HG03159 (cell line): Measurements from ENCODE around the gene RTCA.
A peak's percentile ranks its signal among the peaks of the same experiment; 100 is the strongest.
"Not testable (repeated sequence)": the region's sequence is repeated elsewhere in the genome, so short reads cannot be mapped to it uniquely, and the experiment has no call there.

ENCODE experiments used
- ATAC-seq: cut with Tn5 transposase; IDR thresholded peaks from one replicate; pipeline ENCODE4 v1.9.1; 2021; ENCODE audit warnings: mild to moderate bottlenecking, moderate library complexity; ENCODE audit not compliant: unreplicated experiment

The RTCA gene

GRCh38 chr1:100265931-100266740, at the start of gene RTCA:
Gene RTCA, plus strand, starts transcription at chr1:100266216. Its CDS starts 160 bp downstream, at chr1:100266376.
- ATAC-seq: peak; percentile 97

DNA sequence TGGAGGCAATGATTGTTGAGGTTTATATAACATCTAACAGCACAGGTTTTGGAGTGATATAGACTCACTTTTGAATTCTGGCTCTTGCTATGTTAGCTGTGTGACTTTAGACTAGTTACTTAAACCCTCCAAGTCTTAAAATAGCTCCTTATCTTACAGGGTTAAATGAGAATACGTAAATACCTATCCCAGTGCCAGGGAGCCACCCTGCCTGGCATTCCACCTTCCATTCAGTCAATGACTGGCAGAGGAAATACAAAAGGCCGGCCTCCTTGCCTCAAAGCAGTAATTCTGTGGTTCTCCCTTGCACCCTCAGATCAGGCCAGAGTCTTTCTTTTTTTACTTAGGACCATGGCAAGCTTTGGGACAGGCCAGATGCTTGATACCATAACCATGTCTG, 48.2 kb upstream of the RTCA start:
- ATAC-seq: no peak

DNA sequence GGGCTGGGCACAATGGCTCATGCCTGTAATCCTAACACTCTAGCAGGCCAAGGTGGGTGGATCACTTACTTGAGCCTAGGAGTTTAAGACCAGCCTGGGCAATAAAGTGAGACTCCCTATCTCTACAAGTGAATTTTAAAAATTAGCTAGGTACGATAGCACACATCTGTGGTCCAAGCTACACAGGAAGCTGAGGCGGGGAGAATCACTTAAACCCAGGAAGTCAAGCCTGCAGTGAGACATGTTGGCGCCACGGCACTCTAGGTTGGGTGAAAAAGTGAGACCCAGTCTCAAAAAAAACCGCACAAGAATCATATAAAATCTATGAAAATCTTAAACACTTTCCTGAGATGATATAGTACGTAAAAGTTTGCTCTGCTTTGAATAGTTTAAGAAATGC, 46.6 kb upstream of the RTCA start:
- no peak for ATAC-seq

DNA sequence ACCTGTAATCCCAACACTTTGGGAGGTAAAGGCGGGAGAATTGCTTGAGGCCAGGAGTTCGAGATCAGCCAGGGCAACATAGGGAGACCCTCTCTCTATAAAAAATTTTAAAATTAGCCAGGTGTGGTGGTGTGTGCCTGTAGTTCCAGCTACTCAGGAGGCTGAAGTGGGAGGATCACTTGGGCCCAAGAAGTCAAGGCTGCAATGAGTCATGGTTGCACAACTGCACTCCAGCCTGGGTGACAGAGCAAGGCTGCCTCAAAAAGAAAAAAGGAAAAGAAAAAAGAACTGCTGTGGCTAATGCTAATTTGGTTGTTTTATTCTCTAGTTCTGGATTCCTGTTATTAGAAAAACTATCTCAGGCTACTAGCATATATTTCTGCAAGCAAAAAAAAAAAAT, 46.1 kb upstream of the RTCA start:
- no peak for ATAC-seq

GRCh38 chr1:100222428-100222827, 43.6 kb upstream of the RTCA start:
- no peak for ATAC-seq

DNA sequence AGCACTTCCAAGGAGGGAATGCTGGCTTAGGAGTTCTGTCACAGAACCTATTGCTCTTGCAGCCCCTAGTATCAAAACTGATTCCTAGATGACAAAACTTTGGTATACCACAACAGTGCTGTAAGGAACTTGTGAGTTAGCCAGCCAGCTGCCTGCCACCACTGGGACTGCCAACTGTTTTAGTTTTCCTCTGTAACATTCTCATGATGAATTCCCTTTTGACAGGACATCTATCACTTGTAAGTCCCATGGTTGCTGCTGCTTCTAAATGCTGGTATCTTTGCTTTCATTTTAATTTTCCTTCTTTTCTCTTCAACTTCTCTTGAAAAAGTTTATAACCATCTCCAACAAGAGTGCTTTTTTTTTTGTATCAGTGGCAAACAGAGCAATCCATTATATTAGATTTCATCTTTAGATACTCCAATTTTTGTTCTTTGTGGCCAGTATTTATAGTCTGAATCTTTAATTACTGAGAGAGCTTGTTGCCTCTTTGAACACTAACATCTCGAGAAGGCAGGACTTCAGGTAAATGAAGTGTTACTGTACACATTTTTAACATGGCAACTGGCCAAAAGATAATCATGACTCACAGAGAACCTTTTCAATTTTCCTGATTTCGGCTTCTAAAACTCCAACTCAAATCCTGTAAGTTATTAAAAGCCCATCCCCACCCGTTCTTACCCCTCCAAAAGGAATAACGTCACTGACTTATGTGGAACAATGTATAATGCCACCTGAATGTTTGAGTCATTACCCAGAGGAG, 36.2 kb upstream of the RTCA start:
- no peak for ATAC-seq

GRCh38 chr1:100230765-100231164, 35.3 kb upstream of the RTCA start:
- ATAC-seq: no peak

DNA sequence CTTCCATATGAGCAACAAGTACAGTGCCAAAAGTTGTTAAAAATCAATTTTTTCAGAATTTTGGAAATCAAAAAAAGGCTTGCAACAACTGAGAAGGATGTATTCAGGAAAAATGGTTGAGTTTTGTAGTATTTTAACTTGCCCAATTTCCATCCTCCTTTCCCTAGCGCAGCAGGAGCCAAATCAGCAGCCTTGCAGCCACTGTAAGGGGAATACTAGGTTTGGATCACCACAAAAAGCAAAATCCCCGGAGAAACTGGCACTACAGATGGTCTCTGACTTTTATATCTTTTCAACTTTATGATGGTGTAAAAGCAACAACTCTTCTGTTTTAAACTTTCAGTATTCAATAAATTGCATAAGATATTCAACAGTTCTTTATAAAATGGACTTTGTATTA, 34.3 kb upstream of the RTCA start:
- ATAC-seq: no peak

DNA sequence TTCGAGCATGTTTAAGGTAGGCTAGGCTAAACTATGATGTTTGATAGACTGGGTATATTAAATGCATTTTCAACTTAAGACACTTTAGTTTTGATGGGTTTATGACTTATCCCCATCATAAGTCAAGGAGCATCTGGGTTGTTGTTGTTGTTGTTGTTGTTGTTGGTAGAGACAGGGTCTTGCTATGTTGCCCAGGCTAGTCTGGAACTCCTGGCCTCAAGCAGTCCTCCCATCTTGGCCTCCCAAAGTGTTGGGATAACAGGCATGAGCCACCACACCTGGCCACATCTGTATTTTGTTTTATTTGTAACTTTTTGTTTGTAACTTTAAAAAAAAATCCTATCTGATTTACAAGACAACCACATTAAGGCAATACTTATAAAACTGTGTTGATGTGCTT, 33.9 kb upstream of the RTCA start:
- ATAC-seq: no peak

- not testable (repeated sequence) for ATAC-seq
These were observed 32.5 kb upstream of the RTCA start for GRCh38 chr1:100233566-100233965.

DNA sequence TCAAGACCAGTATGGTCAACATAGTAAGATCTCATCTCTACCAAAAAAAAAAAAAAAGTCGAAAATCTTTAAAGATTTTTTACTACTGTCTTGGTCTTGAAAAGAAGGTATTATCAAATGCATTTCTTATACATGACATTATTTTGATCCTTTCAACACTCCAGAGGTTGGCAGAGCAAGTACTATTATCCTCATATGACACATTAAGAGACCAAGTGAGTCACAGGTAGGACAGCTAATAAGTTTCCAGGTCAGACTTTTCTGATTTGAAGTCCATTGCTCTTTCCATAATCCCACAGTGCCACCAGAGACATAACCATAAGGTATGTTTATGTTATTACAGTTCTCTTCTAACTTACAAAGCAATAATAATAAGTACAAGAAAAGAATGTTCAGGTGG, 31.6 kb upstream of the RTCA start:
- ATAC-seq: no peak

GRCh38 chr1:100237091-100237490, 28.9 kb upstream of the RTCA start:
- ATAC-seq: no peak

DNA sequence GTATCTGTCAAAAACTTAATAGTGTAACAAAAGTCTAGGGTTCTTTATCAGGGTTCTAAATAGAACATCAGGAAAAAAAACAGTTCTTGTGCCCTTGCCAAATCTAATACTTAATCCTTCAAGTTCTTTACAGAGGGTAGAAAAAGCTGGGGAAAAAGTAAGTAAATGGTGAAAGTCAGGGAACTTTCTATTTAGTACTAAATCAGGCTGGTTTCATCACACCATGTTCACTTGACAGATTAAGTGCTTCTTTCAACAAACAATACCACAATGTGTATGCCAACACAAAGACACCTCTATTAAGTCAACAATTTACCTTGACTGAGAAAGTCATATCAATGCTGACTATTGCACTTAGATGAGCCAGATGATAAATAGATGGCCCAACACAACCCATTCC, 26.1 kb upstream of the RTCA start:
- no peak for ATAC-seq

DNA sequence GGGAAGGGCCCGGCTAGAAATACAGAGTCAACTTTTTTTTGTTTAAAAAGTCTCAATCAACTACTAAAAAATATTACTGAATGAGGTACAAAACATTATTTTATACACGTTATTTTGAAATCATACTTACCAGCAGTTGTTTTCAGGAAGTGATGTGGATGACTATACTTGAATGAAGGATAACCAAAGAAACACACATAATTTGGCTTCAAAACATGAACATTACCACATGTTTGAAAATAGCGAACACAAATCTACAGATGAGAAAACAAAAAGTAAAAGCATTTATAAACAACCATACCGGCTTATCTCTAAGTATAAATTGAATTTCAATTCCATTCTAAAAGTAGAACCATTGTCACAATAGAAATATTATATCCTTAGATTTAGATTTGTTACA, 25.4 kb upstream of the RTCA start:
- ATAC-seq: no peak

GRCh38 chr1:100246738-100247137, 19.3 kb upstream of the RTCA start:
- ATAC-seq: no peak

GRCh38 chr1:100249155-100249536, 16.9 kb upstream of the RTCA start:
- ATAC-seq: no peak

DNA sequence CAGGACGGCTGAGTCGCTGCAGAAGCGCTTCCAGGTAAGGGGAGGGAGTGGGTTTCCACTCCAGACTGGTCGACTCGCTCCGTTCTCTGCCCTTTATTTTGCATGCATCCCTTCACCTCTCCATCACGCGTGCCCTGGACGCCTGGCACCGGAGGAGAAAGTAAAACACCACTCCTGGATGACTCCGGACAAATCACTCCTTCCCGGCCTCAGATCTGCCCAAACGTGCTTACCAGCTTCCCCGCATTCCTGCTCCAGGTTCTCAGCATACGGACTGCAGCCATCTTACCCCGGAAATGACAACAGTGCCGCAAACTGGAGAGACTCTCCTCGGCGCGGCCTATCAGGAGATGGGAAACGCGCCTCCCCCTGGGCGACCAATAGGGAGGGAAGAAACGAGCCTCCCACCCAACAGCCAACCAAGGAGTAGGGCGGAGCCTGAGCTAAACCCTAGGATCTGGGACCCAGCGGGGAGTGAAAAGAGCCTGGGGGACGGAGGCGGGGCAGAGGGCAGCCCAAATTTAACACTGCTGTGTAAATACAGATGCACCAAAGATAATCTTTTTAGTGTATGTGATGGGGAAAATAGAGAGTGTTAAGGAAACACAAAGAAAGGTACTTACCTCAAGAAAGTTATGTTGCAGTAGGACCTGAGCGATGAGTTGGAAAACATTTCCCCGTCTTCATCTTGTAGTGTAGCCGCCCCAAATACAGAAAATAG, 16.3 kb upstream of the RTCA start, which contains the start of gene DBT:
Gene DBT, minus strand, starts transcription at position 298 of the 721 bp plus-strand sequence. Its CDS starts 14 bp downstream, at position 284.
- peak; percentile 100 for ATAC-seq

- ATAC-seq: no peak
These were observed 15.8 kb upstream of the RTCA start for GRCh38 chr1:100250264-100250663.

DNA sequence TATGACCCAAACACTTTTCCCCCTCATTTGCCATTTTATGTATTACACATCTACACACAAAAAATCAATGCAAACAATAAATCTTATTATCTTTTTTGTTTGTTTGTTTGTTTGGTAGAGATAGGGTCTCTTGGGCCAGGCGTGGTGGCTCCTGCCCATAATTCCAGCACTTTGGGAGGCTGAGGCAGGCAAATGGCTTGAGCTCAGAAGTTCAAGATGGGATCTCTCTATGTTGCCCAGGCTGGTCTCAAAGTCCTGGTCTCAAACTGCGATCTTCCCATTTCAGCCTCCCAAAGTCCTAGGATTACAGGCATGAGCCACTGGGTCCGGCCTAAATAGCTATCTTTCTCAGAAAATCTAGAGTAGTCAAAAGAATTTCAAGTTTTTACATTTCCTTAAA, 15.2 kb upstream of the RTCA start:
- no peak for ATAC-seq

DNA sequence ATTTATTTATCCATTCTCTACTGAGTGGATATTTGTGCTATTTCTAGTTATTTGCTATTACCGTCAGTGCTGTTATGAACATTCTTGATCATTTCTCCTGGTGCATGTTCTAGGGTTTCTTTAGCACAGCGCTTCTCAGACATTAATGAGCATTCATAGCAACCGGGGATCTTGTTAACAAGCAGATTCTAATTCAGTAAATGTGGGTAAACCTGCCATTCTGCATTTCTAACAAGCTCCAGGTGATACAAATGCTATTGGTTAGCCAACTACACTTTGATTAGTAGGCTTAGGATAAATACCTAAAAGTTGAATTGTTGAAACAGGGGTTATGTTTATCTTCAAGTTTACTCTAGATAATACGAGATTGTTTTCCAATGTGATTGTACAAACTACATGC, 13.1 kb upstream of the RTCA start:
- ATAC-seq: no peak

DNA sequence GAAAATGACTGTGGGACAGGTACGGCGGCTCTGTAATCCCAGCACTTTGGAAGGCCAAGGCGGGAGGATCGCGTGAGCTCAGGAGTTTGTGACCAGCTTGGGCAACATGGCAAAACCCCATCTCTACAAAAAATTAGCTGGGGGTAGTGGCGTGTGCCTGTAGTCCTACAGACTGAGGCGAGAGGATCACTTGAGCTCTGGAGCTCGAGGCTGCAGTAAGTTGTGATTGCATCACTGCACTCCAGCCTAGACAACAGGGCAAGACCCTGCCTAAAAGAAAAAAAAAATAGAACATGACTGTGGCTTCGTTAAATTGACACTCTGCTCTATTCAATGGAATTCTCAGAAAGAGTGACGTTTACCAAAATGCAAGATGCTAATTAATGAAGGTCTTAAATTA, 12.5 kb upstream of the RTCA start:
- no peak for ATAC-seq

GRCh38 chr1:100256273-100256672, 9.7 kb upstream of the RTCA start:
- not testable (repeated sequence) for ATAC-seq
